Measurements from ENCODE around the gene ADGRA1.

ADGRA1 gene

DNA sequence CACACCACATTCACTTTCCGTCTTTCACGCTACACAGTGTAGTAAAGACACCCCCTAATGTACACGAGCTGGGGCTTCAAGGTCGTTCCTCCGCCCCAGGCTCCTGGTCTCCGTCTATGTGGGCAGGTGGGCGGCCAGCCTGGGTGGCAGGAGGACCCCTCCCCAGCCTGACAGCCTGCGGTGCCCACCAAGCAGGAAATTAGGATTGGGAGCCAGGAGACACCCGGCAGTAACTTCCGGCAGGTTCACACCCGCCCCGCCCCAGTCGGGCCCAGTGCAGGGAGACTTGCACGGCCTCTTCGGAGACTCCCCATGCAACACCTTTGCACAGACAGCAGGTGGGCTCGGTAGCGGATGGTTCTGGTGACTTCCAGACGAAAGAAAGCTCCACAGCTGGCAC lies 27.7 kb upstream of the ADGRA1 start:
- DNase-seq (ENCODE audit: low read depth), result no peak
- no peak for TF ChIP-seq CTCF (conservative IDR thresholded peaks at IDR 0.05; ENCODE audit: control insufficient read depth, insufficient read depth, low read depth, low read length)
- H3K4me3 ChIP-seq (ENCODE audit: control insufficient read depth, low read depth, low read length), result no peak overlapping the region

GRCh38 chr10:133060466-133060865 lies 27.3 kb upstream of the ADGRA1 start:
- H3K4me3 ChIP-seq (ENCODE audit: control insufficient read depth, low read depth, low read length), result no peak overlapping the region
- DNase-seq (ENCODE audit: low read depth), result no peak
- no peak for TF ChIP-seq CTCF (conservative IDR thresholded peaks at IDR 0.05; ENCODE audit: control insufficient read depth, insufficient read depth, low read depth, low read length)

- no peak overlapping the region for H3K4me3 ChIP-seq (ENCODE audit: control insufficient read depth, low read depth, low read length)
- no peak for DNase-seq (ENCODE audit: low read depth)
- no peak for TF ChIP-seq CTCF (conservative IDR thresholded peaks at IDR 0.05; ENCODE audit: control insufficient read depth, insufficient read depth, low read depth, low read length)
Measured at GRCh38 chr10:133060881-133061280, 26.8 kb upstream of the ADGRA1 start.

- no peak overlapping the region for H3K4me3 ChIP-seq (ENCODE audit: control insufficient read depth, low read depth, low read length)
- DNase-seq (ENCODE audit: low read depth), result no peak
- TF ChIP-seq CTCF (conservative IDR thresholded peaks at IDR 0.05; ENCODE audit: control insufficient read depth, insufficient read depth, low read depth, low read length), result no peak
Measured at GRCh38 chr10:133061296-133062038, 26.3 kb upstream of the ADGRA1 start.

DNA sequence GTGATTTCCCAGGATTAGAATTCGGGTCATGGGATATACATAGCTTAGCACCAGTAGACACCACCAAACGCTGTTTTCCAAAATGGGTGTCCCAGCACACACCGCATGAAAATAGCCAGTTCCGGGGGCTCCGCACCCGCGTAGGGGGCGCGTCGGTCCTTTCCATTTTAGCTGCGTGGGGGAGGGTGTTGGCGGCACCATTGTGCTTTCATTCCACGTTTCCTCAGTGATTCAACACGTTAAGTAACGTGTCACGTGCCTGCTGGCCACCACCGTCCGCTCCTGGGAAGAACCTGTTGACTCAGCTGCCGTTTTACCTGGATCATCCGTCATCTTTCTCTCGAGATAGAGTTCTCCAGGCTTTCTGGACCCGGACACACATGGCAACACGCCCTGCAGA lies 25.6 kb upstream of the ADGRA1 start:
- no peak overlapping the region for H3K4me3 ChIP-seq (ENCODE audit: control insufficient read depth, low read depth, low read length)
- no peak for DNase-seq (ENCODE audit: low read depth)
- no peak for TF ChIP-seq CTCF (conservative IDR thresholded peaks at IDR 0.05; ENCODE audit: control insufficient read depth, insufficient read depth, low read depth, low read length)

- no peak for DNase-seq (ENCODE audit: low read depth)
- H3K4me3 ChIP-seq (ENCODE audit: control insufficient read depth, low read depth, low read length), result no peak overlapping the region
- no peak for TF ChIP-seq CTCF (conservative IDR thresholded peaks at IDR 0.05; ENCODE audit: control insufficient read depth, insufficient read depth, low read depth, low read length)
Measured at GRCh38 chr10:133062635-133063034, 25.1 kb upstream of the ADGRA1 start.
